HepG2 (cell line): Measurements from ENCODE around the gene MCAT. TPM values are rescaled to one million over a fixed set of nuclear protein-coding genes. Genes with fewer than 3 reads are reported as not detected.

Experiments
- ATAC-seq: fragments of 200-7000 bp; cut with Tn5 transposase; 3 replicates; pipeline ENCODE4 v1.9.1; 2020; ENCODE audit warnings: mild to moderate bottlenecking, moderate library complexity
- BruUV-seq: library from RNA; stranded (reverse); fragments of 400-500 nt; replicated peaks from 2 replicates; lab custom pipeline; 2021; lab: Mats Ljungman, UMichigan
- CTCF ChIA-PET: fragments of 300-600 bp; formaldehyde crosslinking; extraction: SDS; loops from one replicate; lab custom pipeline; 2021; ENCODE audit warnings: low total read pairs, inconsistent platforms, low intra/inter-chr PET ratio; lab: Yijun Ruan, JAX
- POLR2A ChIA-PET: fragments of 350-600 bp; sonication (Branson Sonifier 250); formaldehyde crosslinking; loops from one replicate; lab custom pipeline; 2020; ENCODE audit warnings: antibody characterized with exemption, inconsistent platforms; lab: Yijun Ruan, JAX
- DNase-seq: peaks from one replicate; pipeline ENCODE4 v3.0.0-alpha.2; 2015; ENCODE audit warnings: low spot score
- FAIRE-seq: peaks from 3 replicates; lab custom pipeline; 2011; peaks lifted over from hg19 to GRCh38; lab: Jason Lieb, UNC
- H2AFZ ChIP-seq: one replicate; pipeline ENCODE4 v1.6.1; 2011; ENCODE audit warnings: low read length, inconsistent platforms
- H3K27ac ChIP-seq: fragments of 300-600 bp; 3 replicates; pipeline ENCODE4 v1.8.0; 2011; ENCODE audit warnings: mixed run types, mild to moderate bottlenecking, mixed read lengths, low read length, inconsistent platforms; ENCODE audit not compliant: insufficient read depth; ENCODE audit errors: extremely low read length
- H3K27me3 ChIP-seq, 2 experiments: fragments of 200-600 bp in 1 of 2; 2 replicates in 1 of 2; 3 replicates in 1 of 2; pipeline versions ENCODE4 v1.6.0 to v1.8.0; 2011; ENCODE audit warnings: low read length in 2 of 2, mild to moderate bottlenecking in 2 of 2, moderate library complexity in 2 of 2, inconsistent platforms in 1 of 2; ENCODE audit not compliant: insufficient read depth in 2 of 2, control insufficient read depth in 1 of 2
- H3K36me3 ChIP-seq, 2 experiments: fragments of 200-600 bp in 1 of 2; replicated peaks in 1 of 2; 2 replicates in 1 of 2; 3 replicates in 1 of 2; pipeline versions ENCODE4 v1.5.1 to v1.8.0; 2011; ENCODE audit warnings: low read length in 2 of 2, inconsistent platforms in 1 of 2; ENCODE audit not compliant: insufficient read depth in 2 of 2, control insufficient read depth in 1 of 2
- H3K4me1 ChIP-seq: 2 replicates; pipeline ENCODE4 v1.5.1; 2012; ENCODE audit warnings: low read length, inconsistent platforms; ENCODE audit not compliant: insufficient read depth
- H3K4me2 ChIP-seq: 2 replicates; pipeline ENCODE4 v1.6.0; 2011; ENCODE audit warnings: low read depth, low read length, inconsistent platforms
- H3K4me3 ChIP-seq, 3 experiments: fragments of 200-600 bp in 1 of 3; sonication (generic), shearing (Covaris generic) in 1 of 3; replicated peaks in 1 of 3; 2 replicates each; pipeline ENCODE4 v1.5.1; 2011 to 2016; ENCODE audit warnings: low read length in 3 of 3, inconsistent platforms in 2 of 3, low read depth in 2 of 3, mild to moderate bottlenecking in 2 of 3, control low read depth in 1 of 3, mixed read lengths in 1 of 3; ENCODE audit not compliant: insufficient read depth in 1 of 3
- H3K79me2 ChIP-seq: one replicate; pipeline ENCODE4 v1.6.1; 2011; ENCODE audit warnings: low read length, inconsistent platforms; ENCODE audit not compliant: insufficient read depth
- H3K9ac ChIP-seq: 2 replicates; pipeline ENCODE4 v1.6.0; 2011; ENCODE audit warnings: mild to moderate bottlenecking, low read depth, low read length, inconsistent platforms; ENCODE audit not compliant: insufficient read depth
- H3K9me3 ChIP-seq: 2 replicates; pipeline ENCODE4 v1.5.1; 2012; ENCODE audit warnings: mild to moderate bottlenecking, low read length
- H4K20me1 ChIP-seq: 2 replicates; pipeline ENCODE4 v1.6.0; 2011; ENCODE audit warnings: inconsistent platforms, mild to moderate bottlenecking, low read length, moderate library complexity; ENCODE audit not compliant: insufficient read depth
- DPF2 ChIP-seq: sonication (generic); formaldehyde crosslinking; IDR thresholded peaks from 2 replicates; pipeline ENCODE4 v1.4.0; 2020; ENCODE audit warnings: mild to moderate bottlenecking, low read depth, missing genetic modification reagents, borderline replicate concordance
- ETV6 ChIP-seq: sonication (generic); formaldehyde crosslinking; conservative IDR thresholded peaks from 2 replicates; pipeline ENCODE4 v1.4.0; 2020; ENCODE audit warnings: missing genetic modification reagents
- GATA4 ChIP-seq: sonication (generic); IDR thresholded peaks from 2 replicates; pipeline ENCODE4 v1.6.1; 2016; ENCODE audit warnings: antibody characterized with exemption, low read depth, borderline replicate concordance
- KAT7 ChIP-seq: IDR thresholded peaks from 2 replicates; pipeline ENCODE4 v1.6.1; 2018; ENCODE audit warnings: borderline replicate concordance, missing compliant biosample characterization
- ZBTB42 ChIP-seq: sonication (generic); formaldehyde crosslinking; IDR thresholded peaks from 2 replicates; pipeline ENCODE4 v1.5.0; 2020; ENCODE audit warnings: mild to moderate bottlenecking, missing genetic modification reagents
- ZNF333 ChIP-seq: sonication (generic); formaldehyde crosslinking; IDR thresholded peaks from 2 replicates; pipeline ENCODE4 v1.4.0; 2020; ENCODE audit warnings: mild to moderate bottlenecking, missing genetic modification reagents, borderline replicate concordance
- ZNF530 ChIP-seq: sonication (generic); formaldehyde crosslinking; IDR thresholded peaks from 2 replicates; pipeline ENCODE4 v1.5.0; 2020; ENCODE audit warnings: low read depth, mild to moderate bottlenecking, missing genetic modification reagents
- ZNF569 ChIP-seq: sonication (generic); formaldehyde crosslinking; IDR thresholded peaks from 2 replicates; pipeline ENCODE4 v1.5.0; 2020; ENCODE audit warnings: mild to moderate bottlenecking, missing genetic modification reagents, moderate library complexity, borderline replicate concordance
- WGBS: methylation state at CpG from one replicate; pipeline ENCODE4 v1.1.6; 2017; ENCODE audit warnings: low lambda C conversion rate; 5-methylcytosine and 5-hydroxymethylcytosine counted together
- in situ Hi-C: cut with HindIII; loops from 2 replicates; pipeline ENCODE4 v1.10.0; 2017; ENCODE audit warnings: low pct_unique_long_range_greater_than_20kb; ENCODE audit not compliant: extremely low pct_ligation_motif_present
- intact Hi-C: fragments of 100-400 bp; cut with micrococcal nuclease; formaldehyde crosslinking; loops from one replicate; pipeline ENCODE4 v1.10.0; 2022; ENCODE audit not compliant: unreplicated experiment
- polyA plus RNA-seq, 8 experiments: library from polyadenylated mRNA; depleted of rRNA in 3 of 8; stranded (reverse) in 7 of 8; unstranded in 1 of 8; fragments of >200 nt; fragmentation: Illumina TruSeq in 4 of 8; extraction: Trizol in 4 of 8; gene quantifications; 2 replicates each; pipeline versions ENCODE4 v1.2.1 to v1.2.3, GENCODE V29; 2011 to 2016; ENCODE audit warnings: low read depth in 4 of 8, missing spikeins in 1 of 8, mixed read lengths in 1 of 8; ENCODE audit not compliant: insufficient read depth in 1 of 8
- total RNA-seq, 5 experiments: library from RNA; depleted of rRNA; stranded (reverse); fragments of >200 nt; fragmentation: Illumina TruSeq; extraction: Trizol; gene quantifications; 2 replicates each; pipeline ENCODE4 v1.2.3, GENCODE V29; 2016; ENCODE audit warnings: low read depth in 1 of 5
- TF ChIP-seq, protein P1 (sequence below): sonication (generic); formaldehyde crosslinking; IDR thresholded peaks from 2 replicates; pipeline ENCODE4 v1.5.1; 2020; ENCODE audit warnings: missing genetic modification reagents, mild to moderate bottlenecking, borderline replicate concordance

Gene MCAT
- total and polyA plus RNA-seq, 2 of the 13 experiments (the other 11 are each of a cell fraction or from before 2014, with no cell fraction given), result 9.3 to 16.7 TPM

DNA sequence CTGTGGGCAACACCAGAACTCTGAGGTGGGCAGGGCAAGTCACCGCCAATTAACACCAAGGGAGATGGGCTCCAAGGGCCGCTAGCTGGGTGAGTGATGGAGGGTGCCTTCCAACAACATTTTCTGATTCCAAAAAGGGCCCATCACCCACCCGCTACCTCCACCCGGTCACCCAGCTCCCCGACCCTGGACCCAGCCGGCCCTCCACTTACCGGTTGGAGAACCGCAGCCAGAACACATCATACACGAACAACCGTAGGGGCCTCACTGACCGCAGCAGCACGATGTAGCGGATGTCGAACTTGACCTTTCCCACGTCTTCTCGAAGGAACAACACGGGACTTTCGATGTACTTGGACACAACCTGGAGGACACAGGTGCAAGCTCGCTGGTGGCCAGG, 29.0 kb upstream of the MCAT start:
- intact Hi-C loops (no loop called here), in situ Hi-C loops (no loop called here)
- Histone ChIP-seq H3K27ac (no peak overlapping the region), H3K4me1 (no peaks in the 10 kb centered on the region), H3K27me3 (no peaks in the 10 kb centered on the region), H2AFZ (no peak overlapping the region), H3K36me3 (peaks cover 17 to 44% of the 10 kb centered on the region in 2 experiments), H3K79me2 (no peaks in the 10 kb centered on the region), H3K9ac (no peak overlapping the region), H3K9me3 (no peaks in the 10 kb centered on the region), H3K4me3 (no peak overlapping the region), H3K4me2 (no peak overlapping the region), H4K20me1 (no peaks in the 10 kb centered on the region)
- over 99% methylated on average over 16 of the region's 19 CpGs for WGBS
- DNase-seq, result no peak
- BruUV-seq, result no TSS peak
- no peak for FAIRE-seq
- no peak for ATAC-seq
- ChIA-PET CTCF (no interaction called here), POLR2A (no interaction called here)
- TF ChIP-seq ZNF530 (CRISPR knock-in tag), result no peak
- TF ChIP-seq KAT7 (CRISPR knock-in tag), result no peak
- TF ChIP-seq ZBTB42 (CRISPR knock-in tag), result no peak
- TF ChIP-seq ZNF333 (CRISPR knock-in tag), result no peak
- TF ChIP-seq GATA4, result no peak
- TF ChIP-seq DPF2 (CRISPR knock-in tag), result no peak
- TF ChIP-seq ZNF569 (CRISPR knock-in tag), result no peak
- TF ChIP-seq, protein P1, sequence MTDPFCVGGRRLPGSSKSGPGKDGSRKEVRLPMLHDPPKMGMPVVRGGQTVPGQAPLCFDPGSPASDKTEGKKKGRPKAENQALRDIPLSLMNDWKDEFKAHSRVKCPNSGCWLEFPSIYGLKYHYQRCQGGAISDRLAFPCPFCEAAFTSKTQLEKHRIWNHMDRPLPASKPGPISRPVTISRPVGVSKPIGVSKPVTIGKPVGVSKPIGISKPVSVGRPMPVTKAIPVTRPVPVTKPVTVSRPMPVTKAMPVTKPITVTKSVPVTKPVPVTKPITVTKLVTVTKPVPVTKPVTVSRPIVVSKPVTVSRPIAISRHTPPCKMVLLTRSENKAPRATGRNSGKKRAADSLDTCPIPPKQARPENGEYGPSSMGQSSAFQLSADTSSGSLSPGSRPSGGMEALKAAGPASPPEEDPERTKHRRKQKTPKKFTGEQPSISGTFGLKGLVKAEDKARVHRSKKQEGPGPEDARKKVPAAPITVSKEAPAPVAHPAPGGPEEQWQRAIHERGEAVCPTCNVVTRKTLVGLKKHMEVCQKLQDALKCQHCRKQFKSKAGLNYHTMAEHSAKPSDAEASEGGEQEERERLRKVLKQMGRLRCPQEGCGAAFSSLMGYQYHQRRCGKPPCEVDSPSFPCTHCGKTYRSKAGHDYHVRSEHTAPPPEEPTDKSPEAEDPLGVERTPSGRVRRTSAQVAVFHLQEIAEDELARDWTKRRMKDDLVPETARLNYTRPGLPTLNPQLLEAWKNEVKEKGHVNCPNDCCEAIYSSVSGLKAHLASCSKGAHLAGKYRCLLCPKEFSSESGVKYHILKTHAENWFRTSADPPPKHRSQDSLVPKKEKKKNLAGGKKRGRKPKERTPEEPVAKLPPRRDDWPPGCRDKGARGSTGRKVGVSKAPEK (CRISPR knock-in tag), result no peak
- TF ChIP-seq ETV6 (CRISPR knock-in tag), result no peak
